ENCODE data around the gene RBM33.

GRCh38 chr7:155714702-155715101, 70.2 kb downstream of the RBM33 start:
- no peak for TF ChIP-seq ZNF384 (IDR thresholded peaks at IDR 0.05; ENCODE audit: borderline replicate concordance, low read depth, low read length)
- TF ChIP-seq SP1 (IDR thresholded peaks at IDR 0.05; ENCODE audit: low read depth, low read length): no peak
- no peak for TF ChIP-seq CTCF (IDR thresholded peaks at IDR 0.05 in 2 of 3, conservative IDR thresholded peaks at IDR 0.05 in 1 of 3; ENCODE audit: control insufficient read depth in 2 of 3, extremely low read depth in 1 of 3, insufficient read depth in 1 of 3, low read depth in 3 of 3, low read length in 3 of 3)
- TF ChIP-seq CREM (IDR thresholded peaks at IDR 0.05; ENCODE audit: low read depth): no peak
